HEK293T (cell line): ENCODE results near the gene EDIL3.
A peak's percentile ranks its signal among the peaks of the same experiment; 100 is the strongest.

ENCODE experiments used
- CTCF ChIA-PET: fragments of 350-600 bp; formaldehyde crosslinking; extraction: SDS; loops from one replicate; lab custom pipeline; 2021; ENCODE audit warnings: antibody characterized with exemption, inconsistent platforms; lab: Yijun Ruan, JAX
- POLR2A ChIA-PET: fragments of 350-600 bp; formaldehyde crosslinking; extraction: SDS; loops from one replicate; lab custom pipeline; 2020; ENCODE audit warnings: antibody characterized with exemption, inconsistent platforms; lab: Yijun Ruan, JAX
- DNase-seq: peaks from one replicate; pipeline ENCODE4 v3.0.0; 2012; ENCODE audit warnings: mixed read lengths; ENCODE audit errors: extremely low spot score
- ARNT ChIP-seq: fragments of 450-650 bp; IDR thresholded peaks from 2 replicates; pipeline ENCODE4 v1.6.1; 2017; ENCODE audit warnings: mild to moderate bottlenecking
- BHLHE40 ChIP-seq: fragments of 450-650 bp; IDR thresholded peaks from 2 replicates; pipeline ENCODE4 v1.6.1; 2016; ENCODE audit warnings: mild to moderate bottlenecking, moderate library complexity, borderline replicate concordance
- CTBP1 ChIP-seq: fragments of 450-650 bp; IDR thresholded peaks from 2 replicates; pipeline ENCODE4 v1.6.1; 2016; ENCODE audit warnings: borderline replicate concordance
- ELF4 ChIP-seq: fragments of 450-650 bp; IDR thresholded peaks from 2 replicates; pipeline ENCODE4 v1.6.1; 2017; ENCODE audit warnings: antibody characterized with exemption
- FOXA1 ChIP-seq: fragments of 450-650 bp; IDR thresholded peaks from 2 replicates; pipeline ENCODE4 v1.6.1; 2016; ENCODE audit warnings: mild to moderate bottlenecking
- FOXK2 ChIP-seq: fragments of 450-650 bp; IDR thresholded peaks from 2 replicates; pipeline ENCODE4 v1.6.1; 2016; ENCODE audit warnings: mild to moderate bottlenecking
- FOXM1 ChIP-seq: fragments of 450-650 bp; IDR thresholded peaks from 2 replicates; pipeline ENCODE4 v1.6.1; 2017; ENCODE audit warnings: mild to moderate bottlenecking, borderline replicate concordance
- HDGF ChIP-seq: fragments of 450-650 bp; IDR thresholded peaks from 2 replicates; pipeline ENCODE4 v1.6.1; 2017; ENCODE audit warnings: antibody characterized with exemption, borderline replicate concordance
- L3MBTL2 ChIP-seq: fragments of 450-650 bp; conservative IDR thresholded peaks from 2 replicates; pipeline ENCODE4 v1.6.1; 2016; ENCODE audit warnings: mild to moderate bottlenecking
- LEF1 ChIP-seq: fragments of 450-650 bp; IDR thresholded peaks from 2 replicates; pipeline ENCODE4 v1.6.1; 2017; ENCODE audit warnings: mild to moderate bottlenecking, borderline replicate concordance
- NFRKB ChIP-seq: fragments of 450-650 bp; IDR thresholded peaks from 2 replicates; pipeline ENCODE4 v1.6.1; 2016; ENCODE audit warnings: mild to moderate bottlenecking, moderate library complexity
- SP1 ChIP-seq: fragments of 450-650 bp; IDR thresholded peaks from 2 replicates; pipeline ENCODE4 v1.6.1; 2017
- SUZ12 ChIP-seq: fragments of 450-650 bp; IDR thresholded peaks from 2 replicates; pipeline ENCODE4 v1.6.1; 2016; ENCODE audit warnings: mild to moderate bottlenecking
- TARDBP ChIP-seq: fragments of 450-650 bp; IDR thresholded peaks from 2 replicates; pipeline ENCODE4 v1.6.1; 2016
- ZNF384 ChIP-seq: fragments of 450-650 bp; IDR thresholded peaks from 2 replicates; pipeline ENCODE4 v1.6.1; 2016
- TF ChIP-seq, protein P1 (sequence below): fragments of 450-650 bp; IDR thresholded peaks from 2 replicates; pipeline ENCODE4 v1.6.1; 2016

Gene EDIL3

DNA sequence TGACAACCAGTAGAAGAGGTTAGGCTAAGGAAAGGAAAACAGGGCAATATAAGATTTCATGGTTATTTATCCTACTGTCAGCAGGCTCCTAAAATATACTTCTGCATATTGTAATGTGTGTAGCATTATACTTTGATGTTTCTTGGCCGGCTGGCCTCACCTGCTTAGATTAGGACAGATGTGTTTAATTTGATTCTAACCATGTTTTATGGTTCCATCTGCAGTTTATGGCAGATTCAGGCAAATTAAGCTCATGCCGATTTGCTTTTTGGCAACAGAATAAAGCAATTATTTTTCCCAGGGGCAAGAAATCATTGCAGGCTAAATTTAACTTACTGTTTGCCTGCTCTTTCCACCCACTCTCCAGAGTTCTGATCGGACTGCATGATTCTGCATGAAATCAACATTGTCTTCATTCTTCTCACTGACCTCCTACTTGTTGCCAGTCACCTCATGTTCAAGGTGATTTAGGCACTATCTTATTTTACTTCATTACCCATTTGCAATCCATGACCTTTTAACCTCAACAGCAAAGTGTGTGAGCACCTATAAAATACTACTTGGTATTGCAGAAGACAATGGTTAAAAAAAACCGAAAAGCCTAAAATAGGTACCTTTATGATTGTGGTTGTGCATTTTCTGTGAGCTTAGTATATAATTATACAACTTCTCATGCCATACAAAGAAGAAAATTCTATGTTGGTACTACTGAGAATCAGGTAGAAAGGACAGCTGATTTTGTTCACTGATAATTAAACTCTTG is 125.2 kb downstream of the EDIL3 start:
- ChIA-PET CTCF (no interaction called here), POLR2A (no interaction called here)
- DNase-seq: no peak
- TF ChIP-seq ARNT: no peak
- TF ChIP-seq FOXA1: no peak
- no peak for TF ChIP-seq ZNF384
- TF ChIP-seq TARDBP: no peak
- no peak for TF ChIP-seq LEF1
- TF ChIP-seq SUZ12: no peak
- TF ChIP-seq, protein P1, sequence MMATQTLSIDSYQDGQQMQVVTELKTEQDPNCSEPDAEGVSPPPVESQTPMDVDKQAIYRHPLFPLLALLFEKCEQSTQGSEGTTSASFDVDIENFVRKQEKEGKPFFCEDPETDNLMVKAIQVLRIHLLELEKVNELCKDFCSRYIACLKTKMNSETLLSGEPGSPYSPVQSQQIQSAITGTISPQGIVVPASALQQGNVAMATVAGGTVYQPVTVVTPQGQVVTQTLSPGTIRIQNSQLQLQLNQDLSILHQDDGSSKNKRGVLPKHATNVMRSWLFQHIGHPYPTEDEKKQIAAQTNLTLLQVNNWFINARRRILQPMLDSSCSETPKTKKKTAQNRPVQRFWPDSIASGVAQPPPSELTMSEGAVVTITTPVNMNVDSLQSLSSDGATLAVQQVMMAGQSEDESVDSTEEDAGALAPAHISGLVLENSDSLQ: no peak
- TF ChIP-seq FOXK2: no peak
- TF ChIP-seq BHLHE40: no peak
- TF ChIP-seq HDGF: no peak
- no peak for TF ChIP-seq NFRKB
- no peak for TF ChIP-seq FOXM1

DNA sequence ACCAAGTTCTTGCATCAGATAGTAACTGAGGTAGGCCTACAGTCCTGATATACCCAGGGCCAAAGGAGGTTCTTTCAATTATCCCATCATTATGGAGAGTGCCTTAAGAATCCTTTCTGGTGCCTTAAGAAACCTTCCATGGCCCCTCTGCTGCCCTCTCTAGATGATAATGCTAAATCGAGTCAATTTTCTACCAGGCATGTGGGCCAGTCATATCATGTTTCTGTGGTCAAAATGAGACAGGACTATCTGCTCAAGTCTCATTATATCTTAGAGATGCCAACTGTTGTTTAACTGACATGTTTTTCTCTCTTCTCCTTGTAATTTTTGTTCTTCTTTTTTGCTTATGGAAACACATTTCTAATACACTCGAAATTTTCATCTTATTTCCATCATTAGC is 127.6 kb downstream of the EDIL3 start:
- ChIA-PET POLR2A (no interaction called here), CTCF (no interaction called here)
- DNase-seq: no peak
- TF ChIP-seq SUZ12 (no peak), L3MBTL2 (no peak), FOXA1 (no peak), ELF4 (no peak), HDGF (no peak), NFRKB (no peak), FOXM1 (no peak), ZNF384 (no peak), TARDBP (no peak), LEF1 (no peak), CTBP1 (no peak), BHLHE40 (no peak), FOXK2 (no peak), ARNT (no peak), SP1 (no peak)
- TF ChIP-seq, protein P1: no peak

DNA sequence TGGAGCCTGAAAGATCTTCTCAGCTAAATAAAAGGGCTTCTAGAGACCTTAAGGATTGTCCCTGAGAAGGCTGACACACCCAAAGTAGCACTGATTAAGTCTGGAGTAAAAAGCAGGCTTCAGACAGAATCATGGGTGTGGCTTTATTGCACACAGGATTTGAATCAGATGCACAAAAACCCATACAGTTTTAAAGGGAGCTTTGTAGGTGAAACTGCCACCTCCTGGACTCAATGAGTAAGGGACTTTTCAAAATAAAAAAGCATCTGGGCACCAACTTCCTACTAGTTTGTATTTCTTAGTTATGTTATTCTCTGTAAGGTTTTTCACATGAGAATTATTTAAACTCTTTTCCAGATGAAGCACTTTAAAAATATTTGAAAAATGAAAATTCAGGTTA is 129.4 kb downstream of the EDIL3 start:
- TF ChIP-seq HDGF (no peak), BHLHE40 (no peak), FOXK2 (no peak)
- ChIA-PET CTCF (interaction anchor here (0.7 kb wide), 1 partner anchor 537 kb away, joined by 3 read pairs; no protein-coding TSS in a partner anchor), POLR2A (interaction anchor here (0.6 kb wide), 1 partner anchor 11 kb away, joined by 3 read pairs; no protein-coding TSS in a partner anchor)
- DNase-seq: peak; percentile 15

DNA sequence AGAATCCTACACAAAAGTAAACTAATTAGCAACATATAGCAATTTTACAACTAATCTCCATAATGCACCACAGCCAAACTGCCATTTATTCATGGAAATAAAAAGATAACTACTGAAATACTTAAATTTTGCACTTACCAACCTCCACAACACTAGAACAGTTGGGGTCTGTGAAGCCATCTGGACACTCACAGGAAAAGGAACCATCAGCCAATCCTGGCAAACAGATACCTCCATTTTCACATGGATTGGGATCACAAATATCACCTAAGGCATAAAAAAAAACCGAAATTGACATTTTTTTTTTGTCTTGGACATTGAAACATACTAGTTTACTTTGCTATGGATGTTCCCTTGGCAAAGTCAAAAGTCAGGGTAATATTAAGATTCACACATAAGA is 130.7 kb downstream of the EDIL3 start:
- no peak for DNase-seq
- ChIA-PET CTCF (no interaction called here), POLR2A (no interaction called here)
- TF ChIP-seq ZNF384: no peak
- no peak for TF ChIP-seq FOXK2
- TF ChIP-seq LEF1: no peak
- TF ChIP-seq ELF4: no peak
- TF ChIP-seq FOXM1: no peak
- TF ChIP-seq TARDBP: no peak
- no peak for TF ChIP-seq ARNT
- no peak for TF ChIP-seq CTBP1
- TF ChIP-seq L3MBTL2: no peak
- no peak for TF ChIP-seq BHLHE40
- TF ChIP-seq SP1: no peak
- no peak for TF ChIP-seq SUZ12
- no peak for TF ChIP-seq HDGF
- TF ChIP-seq FOXA1: no peak
- no peak for TF ChIP-seq NFRKB

DNA sequence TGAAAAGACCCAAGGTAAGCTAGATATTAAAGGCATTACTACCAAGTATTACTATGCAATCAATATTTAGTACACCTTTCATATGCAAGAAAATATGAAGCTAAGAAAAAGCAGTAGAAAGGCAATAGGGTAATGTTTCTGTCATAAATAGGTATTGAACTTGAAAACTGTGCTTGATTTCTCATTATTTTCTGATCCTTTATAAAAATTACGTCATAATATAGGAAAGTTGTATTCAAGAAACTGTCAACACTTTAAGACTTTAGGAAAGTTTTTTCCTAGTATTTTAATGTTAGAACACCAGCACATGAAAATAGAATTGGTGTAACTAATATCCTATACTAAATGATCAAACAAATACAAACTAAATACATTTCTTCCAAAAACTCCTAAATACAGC is 133.2 kb downstream of the EDIL3 start:
- no peak for DNase-seq
- ChIA-PET POLR2A (no interaction called here), CTCF (no interaction called here)
- no peak for TF ChIP-seq BHLHE40
- TF ChIP-seq ZNF384: no peak
- no peak for TF ChIP-seq FOXK2
- no peak for TF ChIP-seq SUZ12
- TF ChIP-seq LEF1: no peak
- TF ChIP-seq, protein P1: no peak
- TF ChIP-seq FOXM1: no peak
- no peak for TF ChIP-seq ELF4
- no peak for TF ChIP-seq TARDBP
- TF ChIP-seq FOXA1: no peak
- no peak for TF ChIP-seq NFRKB
- TF ChIP-seq ARNT: no peak
- TF ChIP-seq SP1: no peak
- TF ChIP-seq CTBP1: no peak

DNA sequence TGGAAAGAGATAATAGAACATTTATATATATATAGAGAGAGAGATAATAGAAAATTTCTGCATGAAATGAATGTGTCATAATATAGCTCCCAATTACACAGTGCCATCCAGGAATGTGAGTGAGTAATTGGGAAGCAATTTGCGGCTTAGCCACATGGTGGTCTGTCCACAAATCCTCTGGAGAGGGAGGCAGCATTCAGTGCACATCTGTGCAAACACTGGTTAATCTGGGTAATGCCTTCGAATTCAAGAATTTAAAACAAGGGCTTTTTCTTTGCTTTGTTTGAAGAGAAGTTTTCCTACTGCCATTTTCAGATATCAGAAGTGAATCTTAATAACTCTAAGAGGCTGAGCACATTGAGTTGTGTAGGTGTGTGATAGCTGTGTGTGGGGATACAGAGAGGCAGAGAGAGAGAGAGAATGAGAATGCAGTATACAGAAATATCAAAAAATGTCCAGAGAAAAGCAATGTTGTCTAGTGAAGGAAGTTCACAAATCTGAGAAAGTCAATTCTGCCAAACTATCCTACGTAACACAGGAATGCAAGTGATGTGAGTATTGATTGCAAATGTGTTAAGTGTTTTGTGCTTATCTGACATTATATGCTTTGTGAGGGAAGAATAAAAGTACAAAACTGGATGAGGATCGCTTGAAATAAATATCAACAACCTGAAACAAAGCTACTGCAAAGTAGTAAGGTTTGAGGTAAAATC is 134.6 kb downstream of the EDIL3 start:
- TF ChIP-seq NFRKB: no peak
- ChIA-PET CTCF (no interaction called here), POLR2A (no interaction called here)
- DNase-seq: no peak
